ENCODE results near the gene DNAJC27.

DNA sequence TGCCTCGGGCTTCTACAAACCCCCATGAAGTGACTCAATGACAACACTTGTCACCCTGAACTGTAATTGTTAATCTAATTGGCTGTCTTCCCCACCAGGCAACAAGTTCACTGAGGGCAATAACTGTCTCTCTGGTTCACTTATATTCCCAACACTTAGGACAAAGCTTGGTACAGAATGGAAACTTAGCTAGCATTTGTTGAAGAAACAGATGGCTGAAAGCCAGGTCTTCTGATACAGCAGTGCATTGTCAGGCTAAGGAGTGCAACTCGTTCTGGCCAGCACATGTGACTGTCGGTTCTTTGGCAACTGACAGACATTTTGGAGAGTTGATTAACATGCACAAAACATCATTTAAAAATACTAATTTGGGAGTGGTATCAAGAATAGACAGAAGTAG, 14.6 kb upstream of the DNAJC27 start:
- no peak for TF ChIP-seq CTCF (IDR thresholded peaks at IDR 0.05; ENCODE audit: poor library complexity)
- TF ChIP-seq EZH2 (IDR thresholded peaks at IDR 0.05; ENCODE audit: borderline replicate concordance), result no peak
- no peak for TF ChIP-seq EZH2phosphoT487 (IDR thresholded peaks at IDR 0.05; ENCODE audit: low read depth, severe bottlenecking, unreplicated experiment)
